B cell (primary cell): ENCODE data around the gene ZBTB24. TPM values are rescaled to one million over a fixed set of nuclear protein-coding genes. Genes with fewer than 3 reads are reported as not detected.

Experiments
- ATAC-seq: fragments of 200-7000 bp; cut with Tn5 transposase; one replicate; pipeline ENCODE4 v1.10.0; 2021; ENCODE audit warnings: low read depth, mild to moderate bottlenecking, moderate number of reproducible peaks, moderate library complexity
- CTCF ChIA-PET: fragments of 350-600 bp; sonication (Branson Sonifier 250); formaldehyde crosslinking; loops from one replicate; lab custom pipeline; 2021; ENCODE audit warnings: antibody characterized with exemption, inconsistent platforms; lab: Charles Lee
- POLR2A ChIA-PET: fragments of 350-600 bp; sonication (Branson Sonifier 250); formaldehyde crosslinking; loops from one replicate; lab custom pipeline; 2021; ENCODE audit warnings: antibody characterized with exemption; lab: Charles Lee
- DNase-seq: peaks from one replicate; pipeline ENCODE4 v3.0.0; 2013
- H2AFZ ChIP-seq: 2 replicates; pipeline ENCODE4 v1.6.1; 2012; ENCODE audit warnings: mild to moderate bottlenecking, low read depth, low read length; ENCODE audit not compliant: insufficient read depth, poor library complexity, severe bottlenecking
- H3K27ac ChIP-seq, 2 donors: 1 replicate in 1 of 2; 2 replicates in 1 of 2; pipeline ENCODE4 v1.5.1; 2012 to 2013; ENCODE audit warnings: low read length in 2 of 2, mild to moderate bottlenecking in 2 of 2, moderate library complexity in 1 of 2
- H3K27me3 ChIP-seq, 4 experiments: fragments of 200-600 bp in 1 of 4; sonication (generic) in 1 of 4; replicated peaks in 1 of 4; 1 replicate in 2 of 4; 2 replicates in 2 of 4; pipeline versions ENCODE4 v1.6.1 to v1.7.0; 2013 to 2016; ENCODE audit warnings: low read length in 3 of 4, mild to moderate bottlenecking in 2 of 4, mixed read lengths in 1 of 4, moderate library complexity in 1 of 4; ENCODE audit not compliant: insufficient read depth in 4 of 4, control insufficient read depth in 3 of 4; ENCODE audit errors: control extremely low read depth in 1 of 4
- H3K36me3 ChIP-seq, 2 experiments: replicated peaks in 1 of 2; 1 replicate in 1 of 2; 2 replicates in 1 of 2; pipeline versions ENCODE4 v1.6.1 to v1.7.1; 2013; ENCODE audit warnings: low read length in 1 of 2; ENCODE audit not compliant: insufficient read depth in 2 of 2, control insufficient read depth in 1 of 2; ENCODE audit errors: control extremely low read depth in 1 of 2, extremely low read depth in 1 of 2
- H3K4me1 ChIP-seq, 2 donors: fragments of 200-600 bp in 1 of 2; sonication (generic) in 1 of 2; 1 replicate in 1 of 2; 2 replicates in 1 of 2; pipeline versions ENCODE4 v1.5.1 to v1.6.1; 2013 to 2017; ENCODE audit warnings: low read length in 2 of 2; ENCODE audit not compliant: control insufficient read depth in 2 of 2, insufficient read depth in 2 of 2
- H3K4me2 ChIP-seq: replicated peaks from 2 replicates; pipeline ENCODE3; 2012; ENCODE audit warnings: mild to moderate bottlenecking, low read depth, low read length; ENCODE audit not compliant: poor library complexity, severe bottlenecking
- H3K4me3 ChIP-seq, 5 experiments: fragments of 200-600 bp in 1 of 5; sonication (generic) in 1 of 5; 1 replicate in 3 of 5; 2 replicates in 2 of 5; pipeline versions ENCODE4 v1.5.1 to v1.7.0; 2011 to 2016; ENCODE audit warnings: low read length in 4 of 5, mild to moderate bottlenecking in 4 of 5, low read depth in 2 of 5, control low read depth in 1 of 5, moderate library complexity in 1 of 5; ENCODE audit not compliant: insufficient read depth in 1 of 5; ENCODE audit errors: control extremely low read depth in 1 of 5, extremely low read depth in 1 of 5
- H3K79me2 ChIP-seq: fragments of 200-600 bp; sonication (generic); one replicate; pipeline ENCODE4 v1.6.0; 2016; ENCODE audit warnings: low read length; ENCODE audit not compliant: control insufficient read depth, insufficient read depth
- H3K9ac ChIP-seq: fragments of 200-600 bp; sonication (generic); 2 replicates; pipeline ENCODE4 v1.6.1; 2017; ENCODE audit warnings: mild to moderate bottlenecking, low read length, moderate library complexity
- H3K9me3 ChIP-seq, 3 donors: one replicate each; pipeline versions ENCODE4 v1.6.1 to v1.7.1; 2013; ENCODE audit warnings: low read length in 2 of 3; ENCODE audit not compliant: control insufficient read depth in 2 of 3, insufficient read depth in 1 of 3; ENCODE audit errors: control extremely low read depth in 1 of 3
- H4K20me1 ChIP-seq: 2 replicates; pipeline ENCODE4 v1.6.0; 2012; ENCODE audit warnings: mild to moderate bottlenecking, low read length; ENCODE audit not compliant: insufficient read depth, control insufficient read depth, poor library complexity, severe bottlenecking
- H3K27ac Mint-ChIP-seq: one replicate; pipeline ENCODE4 v1.8.0; 2021; ENCODE audit warnings: mixed read lengths
- H3K27me3 Mint-ChIP-seq: one replicate; pipeline ENCODE4 v1.8.0; 2021; ENCODE audit warnings: mixed read lengths
- H3K4me1 Mint-ChIP-seq: one replicate; pipeline ENCODE4 v1.8.0; 2021; ENCODE audit warnings: mixed read lengths
- H3K4me3 Mint-ChIP-seq: one replicate; pipeline ENCODE4 v1.8.0; 2021; ENCODE audit warnings: mixed read lengths
- H3K9me3 Mint-ChIP-seq: one replicate; pipeline ENCODE4 v1.8.0; 2022; ENCODE audit warnings: mixed read lengths; ENCODE audit not compliant: insufficient read depth
- EZH2 ChIP-seq: IDR thresholded peaks from 2 replicates; pipeline ENCODE4 v1.6.1; 2012; ENCODE audit warnings: borderline replicate concordance, low read depth, mild to moderate bottlenecking, moderate library complexity, low read length; ENCODE audit not compliant: insufficient read depth, poor library complexity, severe bottlenecking
- WGBS: methylation state at CpG from one replicate; pipeline ENCODE4 v1.1.5; 2013; ENCODE audit warnings: missing lambda C conversion rate; ENCODE audit not compliant: insufficient coverage; 5-methylcytosine and 5-hydroxymethylcytosine counted together
- intact Hi-C: fragments of 100-400 bp; cut with micrococcal nuclease; formaldehyde crosslinking; loops from one replicate; pipeline ENCODE4 v1.10.0; 2022
- polyA plus RNA-seq: library from polyadenylated mRNA; depleted of rRNA; stranded (reverse); fragments of >200 nt; gene quantifications from 2 replicates; pipeline ENCODE4 v1.2.3, GENCODE V29; 2012
- total RNA-seq, 2 donors: library from RNA; stranded (reverse); fragments of 120-200 nt in 1 of 2; gene quantifications; 1 replicate in 1 of 2; 2 replicates in 1 of 2; pipeline versions ENCODE4 v1.2.3 to v1.2.4, GENCODE V29; 2013 to 2022
- TF ChIP-seq, protein P1 (sequence below): fragments of 200-600 bp; IDR thresholded peaks from one replicate; pipeline ENCODE4 v1.8.0; 2022; ENCODE audit warnings: antibody characterized with exemption, mild to moderate bottlenecking

Gene ZBTB24
- total and polyA plus RNA-seq, 2 donors (not counting 1 experiment from before 2014, with no cell fraction given) = 10.6 to 31.4 TPM

DNA sequence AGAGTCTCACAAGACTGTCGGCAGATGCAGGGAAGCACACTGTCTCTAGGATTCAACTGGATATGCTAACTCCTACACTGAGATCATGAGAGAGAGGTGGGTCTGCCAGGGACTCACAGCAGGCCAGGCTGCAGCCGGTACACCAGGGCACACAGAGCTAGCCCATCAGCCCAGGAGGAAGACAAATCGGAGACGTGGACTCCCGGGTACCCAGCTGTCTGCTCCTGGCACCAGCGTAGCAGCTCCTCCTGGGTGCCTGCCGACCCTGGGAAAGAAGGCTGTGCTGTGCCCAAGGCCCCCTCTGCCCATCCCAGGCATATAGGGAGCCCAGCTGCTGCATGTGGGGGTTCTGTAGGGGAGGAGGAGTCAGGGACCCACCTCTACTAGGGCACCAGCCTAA lies 34.4 kb downstream of the ZBTB24 start:
- ChIA-PET POLR2A (interaction anchor here (0.6 to 3.7 kb wide), 3 partner anchors 7 to 298 kb away, joined by 3 to 21 read pairs (median 4); partner anchors contain the start of genes PPIL6 and SMPD2), CTCF (interaction anchor here (0.5 to 1.6 kb wide), 3 partner anchors 12 to 185 kb away, joined by 3 to 5 read pairs (median 4); no protein-coding TSS in a partner anchor)
- intact Hi-C loops = loop anchor here (1.0 kb wide), 1 partner anchor 7 kb away; no protein-coding TSS in a partner anchor
- H3K79me2 ChIP-seq = peaks cover 34% of the 10 kb centered on the region
- Mint-ChIP-seq H3K27ac (peak overlapping the region; percentile 67), H3K4me1 (peaks cover 65% of the 10 kb centered on the region), H3K9me3 (no peaks in the 10 kb centered on the region), H3K4me3 (no peak overlapping the region), H3K27me3 (no peaks in the 10 kb centered on the region)
- no peak overlapping the region for H3K4me3 ChIP-seq
- DNase-seq (no peak), ATAC-seq (no peak)
- peaks cover 9% of the 10 kb centered on the region for H4K20me1 ChIP-seq
- TF ChIP-seq, protein P1, sequence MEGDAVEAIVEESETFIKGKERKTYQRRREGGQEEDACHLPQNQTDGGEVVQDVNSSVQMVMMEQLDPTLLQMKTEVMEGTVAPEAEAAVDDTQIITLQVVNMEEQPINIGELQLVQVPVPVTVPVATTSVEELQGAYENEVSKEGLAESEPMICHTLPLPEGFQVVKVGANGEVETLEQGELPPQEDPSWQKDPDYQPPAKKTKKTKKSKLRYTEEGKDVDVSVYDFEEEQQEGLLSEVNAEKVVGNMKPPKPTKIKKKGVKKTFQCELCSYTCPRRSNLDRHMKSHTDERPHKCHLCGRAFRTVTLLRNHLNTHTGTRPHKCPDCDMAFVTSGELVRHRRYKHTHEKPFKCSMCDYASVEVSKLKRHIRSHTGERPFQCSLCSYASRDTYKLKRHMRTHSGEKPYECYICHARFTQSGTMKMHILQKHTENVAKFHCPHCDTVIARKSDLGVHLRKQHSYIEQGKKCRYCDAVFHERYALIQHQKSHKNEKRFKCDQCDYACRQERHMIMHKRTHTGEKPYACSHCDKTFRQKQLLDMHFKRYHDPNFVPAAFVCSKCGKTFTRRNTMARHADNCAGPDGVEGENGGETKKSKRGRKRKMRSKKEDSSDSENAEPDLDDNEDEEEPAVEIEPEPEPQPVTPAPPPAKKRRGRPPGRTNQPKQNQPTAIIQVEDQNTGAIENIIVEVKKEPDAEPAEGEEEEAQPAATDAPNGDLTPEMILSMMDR = no peak
- no peak for TF ChIP-seq EZH2
- H3K4me2 ChIP-seq = peak overlapping the region; percentile 17
- no peak overlapping the region for H3K9ac ChIP-seq
- H3K9me3 ChIP-seq = no peaks in the 10 kb centered on the region
- peaks cover 0 to 63% of the 10 kb centered on the region in 2 experiments for H3K36me3 ChIP-seq
- H3K27me3 ChIP-seq = no peaks in the 10 kb centered on the region
- H3K27ac ChIP-seq = peak overlapping the region in 1 of 2 donors; percentile 76
- H3K4me1 ChIP-seq = peaks cover 61 to 65% of the 10 kb centered on the region in 2 donors
- H2AFZ ChIP-seq = no peak overlapping the region
- WGBS = 97% methylated on average over 7 of the region's 7 CpGs

DNA sequence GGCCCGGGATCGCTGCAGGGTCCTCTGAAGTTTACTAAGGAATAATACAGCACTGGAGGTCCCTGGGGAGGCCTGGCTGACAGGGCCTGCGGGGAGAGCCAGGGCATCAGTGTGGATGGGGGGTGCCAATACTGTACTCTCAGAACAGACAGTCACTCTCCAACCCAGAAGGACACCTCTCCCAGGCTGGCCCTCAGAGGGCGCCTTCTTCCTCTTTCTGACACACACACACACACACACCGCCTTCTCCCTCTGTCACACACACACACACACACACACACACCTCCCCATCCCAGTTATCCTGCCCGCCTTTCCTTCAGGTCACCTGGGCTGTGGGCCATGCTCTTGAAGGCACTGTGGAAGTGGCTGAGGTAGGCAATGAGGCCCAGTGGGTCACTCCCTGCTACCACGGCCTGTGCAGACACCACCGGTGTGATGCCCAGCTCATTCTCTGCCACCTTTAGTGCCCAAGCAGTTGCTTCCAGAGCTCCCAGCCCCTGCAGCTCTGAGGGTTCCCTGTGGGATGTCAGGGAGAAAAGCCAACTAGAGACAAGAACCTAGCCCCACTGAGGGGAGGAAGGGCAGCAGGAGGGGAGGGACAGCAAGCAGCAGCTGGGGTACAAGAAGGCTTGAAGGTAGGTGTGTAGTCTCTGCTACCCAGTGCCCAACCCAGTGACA lies 35.0 kb downstream of the ZBTB24 start:
- Histone ChIP-seq H3K36me3 (peaks cover 0 to 63% of the 10 kb centered on the region in 2 experiments), H3K79me2 (peaks cover 28% of the 10 kb centered on the region)

More for the DNA sequence above, 35.0 kb downstream of the ZBTB24 start:
- Mint-ChIP-seq H3K4me1 (peaks cover 65% of the 10 kb centered on the region), H3K27ac (peak overlapping the region; percentile 67), H3K27me3 (no peaks in the 10 kb centered on the region), H3K9me3 (no peaks in the 10 kb centered on the region), H3K4me3 (no peak overlapping the region)
- TF ChIP-seq, protein P1 = no peak
- no peak for TF ChIP-seq EZH2
- no peak overlapping the region for H3K4me3 ChIP-seq
- H3K4me2 ChIP-seq = peak overlapping the region; percentile 17
- H3K27ac ChIP-seq = peak overlapping the region; percentile 6 to 76
- H2AFZ ChIP-seq = no peak overlapping the region
- peak; percentile 62 for DNase-seq
- intact Hi-C loops = no loop called here
- H3K9me3 ChIP-seq = no peaks in the 10 kb centered on the region
- H3K27me3 ChIP-seq = no peaks in the 10 kb centered on the region
- ChIA-PET CTCF (interaction anchor here (1.2 to 1.6 kb wide), 2 partner anchors 12 to 65 kb away, joined by 4 to 5 read pairs; no protein-coding TSS in a partner anchor), POLR2A (interaction anchor here (0.6 to 1.3 kb wide), 3 partner anchors 8 to 298 kb away, joined by 3 to 7 read pairs (median 5); partner anchors contain the start of gene MICAL1)
- H3K9ac ChIP-seq = no peak overlapping the region
- peak; percentile 25 for ATAC-seq
- H3K4me1 ChIP-seq = peaks cover 55 to 61% of the 10 kb centered on the region in 2 donors
- H4K20me1 ChIP-seq = peaks cover 9% of the 10 kb centered on the region
- WGBS = 88% methylated on average over 2 of the region's 8 CpGs
